Osteocyte (in vitro differentiated cells): ENCODE data around the gene LRIG1. TPM values are rescaled to one million over a fixed set of nuclear protein-coding genes. Genes with fewer than 3 reads are reported as not detected.

Experiments
- DNase-seq: peaks from one replicate; pipeline ENCODE4 v3.0.0; 2021; ENCODE audit warnings: mixed read lengths; ENCODE audit not compliant: unreplicated experiment; ENCODE audit errors: extremely low spot score
- H3K27ac Mint-ChIP-seq: one replicate; pipeline ENCODE4 v1.8.0; 2021; ENCODE audit warnings: mild to moderate bottlenecking, mixed read lengths; ENCODE audit not compliant: unreplicated experiment
- H3K27me3 Mint-ChIP-seq: one replicate; pipeline ENCODE4 v1.8.0; 2021; ENCODE audit warnings: mixed read lengths; ENCODE audit not compliant: unreplicated experiment
- H3K36me3 Mint-ChIP-seq: one replicate; pipeline ENCODE4 v1.8.0; 2021; ENCODE audit warnings: mixed read lengths; ENCODE audit not compliant: unreplicated experiment
- H3K4me1 Mint-ChIP-seq: one replicate; pipeline ENCODE4 v1.8.0; 2021; ENCODE audit warnings: mixed read lengths; ENCODE audit not compliant: unreplicated experiment
- H3K4me3 Mint-ChIP-seq: one replicate; pipeline ENCODE4 v1.8.0; 2021; ENCODE audit warnings: mild to moderate bottlenecking, moderate library complexity, mixed read lengths; ENCODE audit not compliant: unreplicated experiment
- H3K9me3 Mint-ChIP-seq: one replicate; pipeline ENCODE4 v1.8.0; 2021; ENCODE audit warnings: mixed read lengths; ENCODE audit not compliant: unreplicated experiment
- total RNA-seq: library from RNA; stranded (reverse); gene quantifications from 2 replicates; pipeline ENCODE4 v1.2.1, GENCODE V29; 2021
- TF ChIP-seq, protein P1 (sequence below): fragments of 200-600 bp; sonication (generic); IDR thresholded peaks from 2 replicates; pipeline ENCODE4 v1.5.0; 2021; ENCODE audit warnings: antibody characterized with exemption, mild to moderate bottlenecking, moderate library complexity

The LRIG1 gene
- total RNA-seq, 1 donor from 2014 or later: 60.8 TPM

DNA sequence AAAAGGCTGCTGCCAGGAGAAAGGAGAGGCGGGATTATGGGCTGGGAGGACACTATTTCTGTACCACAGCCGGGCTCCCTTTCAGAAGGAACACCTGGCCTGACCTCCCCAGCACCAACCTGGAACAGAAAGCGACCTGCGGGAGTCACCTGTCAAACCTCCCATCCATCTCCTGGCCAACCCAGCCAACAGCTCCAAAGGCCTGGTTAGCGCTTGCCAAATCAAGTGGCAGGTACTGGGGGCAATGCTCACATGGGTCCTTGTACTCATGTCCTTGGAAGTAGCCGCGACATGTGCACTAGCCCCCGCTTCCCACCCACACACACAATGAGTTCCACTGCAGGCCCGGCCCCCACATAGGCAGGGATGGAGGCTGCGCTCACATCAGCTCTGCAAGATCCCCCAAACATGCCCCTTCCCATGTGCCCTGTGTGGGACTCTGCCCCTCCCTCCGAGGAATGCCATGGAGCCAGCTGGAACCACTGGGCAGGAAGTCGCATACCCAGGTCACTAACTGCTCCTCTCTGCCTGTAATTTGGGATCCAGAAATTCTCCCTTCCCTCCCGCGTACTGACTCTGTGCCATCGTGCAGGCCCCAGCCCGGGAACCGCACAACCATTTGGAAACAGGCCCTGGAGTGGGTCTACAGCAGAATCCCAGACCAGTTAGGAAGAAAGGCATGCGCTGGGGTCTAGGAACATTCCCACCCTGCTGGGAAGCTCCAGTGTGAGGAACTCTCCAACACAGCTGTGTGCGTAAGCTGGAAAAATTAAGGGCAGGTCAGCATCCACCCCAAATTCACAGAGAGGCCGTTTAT, 98.9 kb downstream of the LRIG1 start:
- peak overlapping the region; percentile 76 for H3K27ac Mint-ChIP-seq
- peaks cover 82% of the 10 kb centered on the region for H3K4me1 Mint-ChIP-seq
- no peaks in the 10 kb centered on the region for H3K27me3 Mint-ChIP-seq
- peaks cover 45% of the 10 kb centered on the region for H3K36me3 Mint-ChIP-seq
- no peaks in the 10 kb centered on the region for H3K9me3 Mint-ChIP-seq
- no peak for DNase-seq
- peak overlapping the region; percentile 24 for H3K4me3 Mint-ChIP-seq
- TF ChIP-seq, protein P1, sequence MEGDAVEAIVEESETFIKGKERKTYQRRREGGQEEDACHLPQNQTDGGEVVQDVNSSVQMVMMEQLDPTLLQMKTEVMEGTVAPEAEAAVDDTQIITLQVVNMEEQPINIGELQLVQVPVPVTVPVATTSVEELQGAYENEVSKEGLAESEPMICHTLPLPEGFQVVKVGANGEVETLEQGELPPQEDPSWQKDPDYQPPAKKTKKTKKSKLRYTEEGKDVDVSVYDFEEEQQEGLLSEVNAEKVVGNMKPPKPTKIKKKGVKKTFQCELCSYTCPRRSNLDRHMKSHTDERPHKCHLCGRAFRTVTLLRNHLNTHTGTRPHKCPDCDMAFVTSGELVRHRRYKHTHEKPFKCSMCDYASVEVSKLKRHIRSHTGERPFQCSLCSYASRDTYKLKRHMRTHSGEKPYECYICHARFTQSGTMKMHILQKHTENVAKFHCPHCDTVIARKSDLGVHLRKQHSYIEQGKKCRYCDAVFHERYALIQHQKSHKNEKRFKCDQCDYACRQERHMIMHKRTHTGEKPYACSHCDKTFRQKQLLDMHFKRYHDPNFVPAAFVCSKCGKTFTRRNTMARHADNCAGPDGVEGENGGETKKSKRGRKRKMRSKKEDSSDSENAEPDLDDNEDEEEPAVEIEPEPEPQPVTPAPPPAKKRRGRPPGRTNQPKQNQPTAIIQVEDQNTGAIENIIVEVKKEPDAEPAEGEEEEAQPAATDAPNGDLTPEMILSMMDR: no peak

DNA sequence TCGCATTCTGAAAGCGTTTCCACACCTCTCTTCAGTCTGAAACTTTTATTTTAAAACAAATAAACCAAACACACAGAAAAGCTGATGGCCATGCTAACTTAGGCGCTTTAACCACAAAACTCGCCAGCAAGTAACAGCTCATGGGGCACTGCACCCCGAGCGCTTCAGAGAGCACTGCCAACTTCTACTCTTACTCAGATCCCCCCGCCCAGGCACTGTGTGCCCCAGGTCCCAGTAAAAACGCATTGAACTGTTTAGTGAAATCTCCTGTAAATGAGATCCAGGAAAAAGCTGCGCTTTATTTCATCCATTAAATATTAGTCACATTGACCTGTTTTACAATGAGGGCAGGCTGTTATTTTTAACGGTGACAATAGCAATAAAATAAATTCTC, 99.7 kb downstream of the LRIG1 start:
- DNase-seq: no peak
- Mint-ChIP-seq H3K27ac (peak overlapping the region; percentile 89), H3K4me1 (peaks cover 81% of the 10 kb centered on the region), H3K36me3 (peaks cover 51% of the 10 kb centered on the region), H3K27me3 (no peaks in the 10 kb centered on the region), H3K9me3 (no peaks in the 10 kb centered on the region), H3K4me3 (no peak overlapping the region)
- TF ChIP-seq, protein P1: no peak

DNA sequence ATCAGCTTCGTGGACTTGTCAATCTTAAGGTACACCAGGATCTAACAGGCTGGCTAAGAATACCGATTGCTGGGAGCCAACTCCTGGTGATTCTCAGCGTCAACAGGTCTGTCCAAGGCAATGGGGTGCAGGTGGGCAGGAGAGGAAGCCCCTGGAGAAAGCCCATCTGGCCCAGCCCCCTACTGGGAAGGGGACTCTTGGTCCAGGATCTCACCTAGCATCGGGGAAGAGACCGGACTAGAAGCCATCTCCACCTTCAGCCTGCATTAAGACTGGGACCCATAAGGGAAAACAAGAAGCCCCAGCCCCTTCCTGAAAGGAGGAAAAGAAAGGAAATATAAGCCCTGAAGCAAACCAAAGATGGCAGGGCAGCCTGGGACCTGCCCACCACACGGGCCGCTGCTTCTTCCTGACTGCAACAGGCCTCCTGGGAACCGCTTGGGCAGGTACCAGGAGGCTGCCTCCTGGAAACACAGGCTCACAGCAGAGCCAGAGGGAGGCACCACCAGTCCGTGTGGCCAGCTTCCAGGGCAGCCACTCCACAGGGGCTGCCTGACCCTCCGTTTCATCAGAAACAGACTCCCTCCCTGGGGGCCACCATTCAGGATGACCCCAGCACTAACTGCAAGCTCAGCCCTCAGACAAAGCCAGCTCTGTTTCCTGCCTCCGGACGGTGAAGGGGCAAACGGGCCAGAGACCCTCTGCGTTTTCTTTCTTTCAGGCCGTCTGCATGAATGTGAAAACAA, 100.2 kb downstream of the LRIG1 start:
- Mint-ChIP-seq H3K27ac (peak overlapping the region; percentile 89), H3K27me3 (no peaks in the 10 kb centered on the region), H3K4me1 (peaks cover 81% of the 10 kb centered on the region), H3K4me3 (no peak overlapping the region), H3K36me3 (peaks cover 51% of the 10 kb centered on the region), H3K9me3 (no peaks in the 10 kb centered on the region)
- TF ChIP-seq, protein P1: peak; percentile 35
- DNase-seq: no peak

DNA sequence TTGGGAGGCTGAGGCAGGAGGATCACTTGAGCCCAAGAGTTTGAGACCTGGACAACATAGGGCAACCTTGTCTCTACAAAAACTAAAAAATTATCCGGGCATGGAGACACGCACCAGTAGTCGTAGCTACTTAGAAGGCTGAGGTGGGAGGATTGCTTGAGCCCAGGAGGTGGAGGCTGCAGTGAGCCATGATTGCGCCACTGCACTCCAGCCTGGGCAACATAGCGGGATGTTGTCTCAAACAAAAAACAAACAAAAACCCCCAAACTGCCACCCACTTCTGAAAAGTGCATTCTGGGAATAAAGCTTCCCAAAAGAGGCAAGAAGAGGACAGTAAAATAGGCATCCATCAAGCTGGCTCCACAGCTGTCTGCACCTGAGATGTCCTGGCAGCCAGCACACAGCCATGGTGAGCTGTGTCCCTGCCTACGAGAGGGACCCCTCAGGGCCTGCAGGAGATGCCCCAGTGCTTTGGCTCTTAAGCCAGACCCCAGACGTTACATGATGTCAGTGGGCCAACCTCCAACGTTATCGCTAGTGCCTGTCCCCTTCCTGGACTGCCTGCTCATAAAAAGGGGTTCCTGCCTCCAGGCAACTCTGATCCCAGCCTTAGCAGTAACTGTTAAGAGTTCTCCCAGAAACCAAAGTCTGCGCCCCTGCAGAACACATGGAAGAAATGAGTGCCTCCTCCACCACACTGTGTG, 101.1 kb downstream of the LRIG1 start:
- Mint-ChIP-seq H3K4me3 (no peak overlapping the region), H3K27ac (peak overlapping the region; percentile 65), H3K4me1 (peaks cover 81% of the 10 kb centered on the region)

More for the DNA sequence above, 101.1 kb downstream of the LRIG1 start:
- H3K27me3 Mint-ChIP-seq: no peaks in the 10 kb centered on the region
- TF ChIP-seq, protein P1: no peak
- H3K9me3 Mint-ChIP-seq: no peaks in the 10 kb centered on the region
- DNase-seq: no peak
- peaks cover 49% of the 10 kb centered on the region for H3K36me3 Mint-ChIP-seq
